ENCODE results near the gene DHODH.

DNA sequence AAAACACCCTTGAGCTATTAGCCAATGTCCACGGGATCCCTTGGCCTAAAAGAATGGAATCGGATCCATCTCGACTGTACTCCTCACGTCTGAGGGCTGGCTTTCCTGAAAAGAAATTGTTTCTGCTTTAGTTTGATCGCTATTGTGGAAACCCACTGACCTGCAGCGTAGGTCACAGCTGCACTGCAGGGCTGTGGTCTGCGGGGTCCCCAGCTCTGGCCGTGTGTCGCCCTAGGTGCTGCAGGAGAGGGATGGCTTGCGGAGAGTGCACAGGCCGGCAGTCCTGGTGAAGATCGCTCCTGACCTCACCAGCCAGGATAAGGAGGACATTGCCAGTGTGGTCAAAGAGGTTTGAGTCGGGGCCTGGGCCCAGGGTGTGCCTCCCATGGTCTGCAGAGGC, 13.6 kb downstream of the DHODH start:
- TF ChIP-seq CTCF (IDR thresholded peaks at IDR 0.05) (no peak), POLR2A (IDR thresholded peaks at IDR 0.05) (no peak)

All from vagina (tissue), 2 donors.